A549 treated with GW870086 at 1 μM for 4 hours (cell line): ENCODE data around the gene STX11. TPM values are rescaled to one million over a fixed set of nuclear protein-coding genes. Genes with fewer than 3 reads are reported as not detected.

Experiments used
- total RNA-seq: library from RNA; stranded (reverse); fragments of 200-300 nt; extraction: Qiagen RNA extraction; gene quantifications from 5 replicates; pipeline ENCODE4 v1.2.3, GENCODE V29; 2022; ENCODE audit warnings: low read depth

STX11 gene
- 1.9 to 2.8 TPM (median 2.1 TPM) in 5 replicates for total RNA-seq

GRCh38 chr6:144149894-144150709, at the start of gene STX11:
STX11 (plus strand) TSS chr6:144150517; CDS start chr6:144186628, 36,111 bp downstream.

Other genes starting within 250 kb of the STX11 start
- gene PLAGL1, start 142.3 kb upstream of the STX11 start, total RNA-seq, result 5.1 to 7.5 TPM (median 7.2 TPM) in 5 replicates
- gene SF3B5, start 54.9 kb upstream of the STX11 start, total RNA-seq, result 196 to 235 TPM (median 214 TPM) in 5 replicates
- gene UTRN, start 134.8 kb downstream of the STX11 start, total RNA-seq, result 5.1 to 11.9 TPM (median 10.7 TPM) in 5 replicates